Peyer's patch (tissue), 4 donors: ENCODE results near the gene ADK. TPM values are rescaled to one million over a fixed set of nuclear protein-coding genes. Genes with fewer than 3 reads are reported as not detected.

Experiments used
- DNase-seq, 3 donors: peaks; one replicate each; pipeline ENCODE4 v3.0.0-alpha.2; 2017 to 2019
- H3K27ac ChIP-seq, 4 donors: fragments of 200-600 bp; sonication (generic); one replicate each; pipeline ENCODE4 v1.5.1; 2016 to 2019
- H3K27me3 ChIP-seq, 2 donors: fragments of 200-600 bp; sonication (generic); one replicate each; pipeline ENCODE4 v1.5.1; 2019
- H3K36me3 ChIP-seq, 3 donors: fragments of 200-600 bp; sonication (generic); one replicate each; pipeline ENCODE4 v1.5.1; 2016 to 2019
- H3K4me1 ChIP-seq, 4 donors: fragments of 200-600 bp; sonication (generic); one replicate each; pipeline ENCODE4 v1.5.1; 2016 to 2019
- H3K4me3 ChIP-seq, 4 donors: fragments of 200-600 bp; sonication (generic); 1 replicate in 3 of 4; 2 replicates in 1 of 4; pipeline ENCODE4 v1.5.1; 2016 to 2019; ENCODE audit warnings: mild to moderate bottlenecking in 1 of 4
- H3K9me3 ChIP-seq, 4 donors: fragments of 200-600 bp; sonication (generic); one replicate each; pipeline ENCODE4 v1.5.1; 2016 to 2019; ENCODE audit warnings: mild to moderate bottlenecking in 1 of 4
- CTCF ChIP-seq, 6 experiments: fragments of 450-650 bp in 4 of 6; fragments of 200-600 bp in 2 of 6; sonication (generic) in 1 of 6; IDR thresholded peaks; one replicate each; pipeline ENCODE4 v1.5.1; 2017 to 2019; ENCODE audit warnings: antibody characterized with exemption in 6 of 6, mild to moderate bottlenecking in 3 of 6, moderate library complexity in 1 of 6
- POLR2A ChIP-seq, 2 donors: fragments of 450-650 bp; IDR thresholded peaks; one replicate each; pipeline ENCODE4 v1.5.1; 2017; ENCODE audit warnings: antibody characterized with exemption in 2 of 2, mild to moderate bottlenecking in 2 of 2, moderate library complexity in 2 of 2
- total RNA-seq, 4 donors: library from RNA; depleted of rRNA; stranded (reverse); fragments of >200 nt; gene quantifications; one replicate each; pipeline ENCODE4 v1.1.0, GENCODE V29; 2016

ADK gene
- total RNA-seq, 4 donors from 2014 or later: 7.4 to 50.3 (median 14.3) TPM

GRCh38 chr10:74176380-74177139 is 25.5 kb downstream of the ADK start:
- Histone ChIP-seq H3K4me1 (peaks cover 0 to 20% (median 0%) of the 10 kb centered on the region in 4 donors), H3K27me3 (no peaks in the 10 kb centered on the region), H3K36me3 (no peaks in the 10 kb centered on the region), H3K4me3 (peak overlapping the region; percentile 77 to 81 (median 78)), H3K9me3 (no peaks in the 10 kb centered on the region), H3K27ac (peak overlapping the region; percentile 87 to 89 (median 87))
- DNase-seq: peak; percentile 97 to 98 (median 97)
- TF ChIP-seq POLR2A (IDR thresholded peaks at IDR 0.05) (peak; percentile 48 to 77), CTCF (IDR thresholded peaks at IDR 0.05) (peak in 1 of 6 experiments; percentile 7)

- peak in 2 of 3 donors; percentile 49 to 65 for DNase-seq
- TF ChIP-seq CTCF (IDR thresholded peaks at IDR 0.05) (no peak), POLR2A (IDR thresholded peaks at IDR 0.05) (no peak)
These were observed 26.2 kb downstream of the ADK start for GRCh38 chr10:74177140-74177677.

GRCh38 chr10:74178042-74178791 is 27.2 kb downstream of the ADK start:
- Histone ChIP-seq H3K27ac (no peak overlapping the region), H3K27me3 (no peaks in the 10 kb centered on the region), H3K4me1 (peaks cover 0 to 20% (median 0%) of the 10 kb centered on the region in 4 donors), H3K9me3 (no peaks in the 10 kb centered on the region), H3K4me3 (no peak overlapping the region), H3K36me3 (no peaks in the 10 kb centered on the region)
- no peak for DNase-seq
- no peak for TF ChIP-seq POLR2A (IDR thresholded peaks at IDR 0.05)
- no peak for TF ChIP-seq CTCF (IDR thresholded peaks at IDR 0.05)

More at GRCh38 chr10:74177140-74177677, 26.2 kb downstream of the ADK start:
- peaks cover 0 to 20% (median 0%) of the 10 kb centered on the region in 4 donors for H3K4me1 ChIP-seq
- peak overlapping the region; percentile 77 to 81 (median 78) for H3K4me3 ChIP-seq
- no peaks in the 10 kb centered on the region for H3K27me3 ChIP-seq
- no peaks in the 10 kb centered on the region for H3K9me3 ChIP-seq
- peak overlapping the region; percentile 87 to 89 (median 87) for H3K27ac ChIP-seq
- H3K36me3 ChIP-seq: no peaks in the 10 kb centered on the region

- TF ChIP-seq POLR2A (IDR thresholded peaks at IDR 0.05) (no peak), CTCF (IDR thresholded peaks at IDR 0.05) (no peak)
- no peak for DNase-seq
- Histone ChIP-seq H3K36me3 (no peaks in the 10 kb centered on the region), H3K4me1 (peaks cover 0 to 20% (median 0%) of the 10 kb centered on the region in 4 donors), H3K27me3 (no peaks in the 10 kb centered on the region), H3K4me3 (no peak overlapping the region), H3K27ac (no peak overlapping the region), H3K9me3 (no peaks in the 10 kb centered on the region)
These were observed 28.2 kb downstream of the ADK start for GRCh38 chr10:74179111-74179710.

- Histone ChIP-seq H3K27me3 (no peaks in the 10 kb centered on the region), H3K4me3 (no peak overlapping the region), H3K9me3 (no peaks in the 10 kb centered on the region), H3K27ac (no peak overlapping the region), H3K36me3 (no peaks in the 10 kb centered on the region), H3K4me1 (peaks cover 0 to 12% (median 5%) of the 10 kb centered on the region in 4 donors)
- no peak for TF ChIP-seq CTCF (IDR thresholded peaks at IDR 0.05)
- TF ChIP-seq POLR2A (IDR thresholded peaks at IDR 0.05): no peak
- DNase-seq: no peak
These were observed 35.7 kb downstream of the ADK start for GRCh38 chr10:74186678-74187077.
